HAP-1 (cell line): Measurements from ENCODE around the gene SBNO2.

Source experiments
- DNase-seq, 2 experiments: peaks; one replicate each; pipeline ENCODE4 v3.0.0-alpha.2; 2016 to 2020; ENCODE audit warnings: low spot score in 2 of 2
- H3K27me3 ChIP-seq: fragments of 250-450 bp; sonication (Bioruptor Pico); 2 replicates; pipeline ENCODE4 v1.5.1; 2020; ENCODE audit warnings: low read depth, mild to moderate bottlenecking, moderate library complexity
- H3K36me3 ChIP-seq: fragments of 250-450 bp; sonication (Bioruptor Pico); replicated peaks from 2 replicates; pipeline ENCODE4 v1.5.1; 2020; ENCODE audit warnings: mild to moderate bottlenecking
- H3K4me1 ChIP-seq: fragments of 250-450 bp; sonication (Bioruptor Pico); 2 replicates; pipeline ENCODE4 v1.5.1; 2020; ENCODE audit warnings: mild to moderate bottlenecking
- H3K4me3 ChIP-seq: fragments of 250-450 bp; sonication (Bioruptor Pico); 2 replicates; pipeline ENCODE4 v1.5.1; 2020; ENCODE audit warnings: mild to moderate bottlenecking, moderate library complexity
- H3K9me3 ChIP-seq: fragments of 250-450 bp; sonication (Bioruptor Pico); 2 replicates; pipeline ENCODE4 v1.5.1; 2020; ENCODE audit warnings: mild to moderate bottlenecking, moderate library complexity
- in situ Hi-C: fragments of 300-500 bp; cut with MboI; formaldehyde crosslinking; loops from 3 replicates; pipeline ENCODE4 v1.14.3; 2020; ENCODE audit warnings: low sequenced_read_pairs, inconsistent platforms, mixed read lengths

The SBNO2 gene

GRCh38 chr19:1167687-1168571 lies 6.1 kb downstream of the SBNO2 start:
- in situ Hi-C loops: no loop called here
- Histone ChIP-seq H3K36me3 (peaks cover 5% of the 10 kb centered on the region; the same call in 1 of the 2 replicates), H3K27me3 (no peaks in the 10 kb centered on the region), H3K4me1 (peaks cover 5% of the 10 kb centered on the region), H3K4me3 (no peak overlapping the region), H3K9me3 (no peaks in the 10 kb centered on the region)
- DNase-seq: no peak

- H3K9me3 ChIP-seq: no peaks in the 10 kb centered on the region
- peaks cover under 1% of the 10 kb centered on the region for H3K4me1 ChIP-seq
- H3K36me3 ChIP-seq: peaks cover 5% of the 10 kb centered on the region; the same call in 1 of the 2 replicates
- no peaks in the 10 kb centered on the region for H3K27me3 ChIP-seq
- in situ Hi-C loops: no loop called here
- no peak for DNase-seq
- H3K4me3 ChIP-seq: no peak overlapping the region
Measured at GRCh38 chr19:1166872-1167573, 7.0 kb downstream of the SBNO2 start.

GRCh38 chr19:1164684-1165531 lies 9.2 kb downstream of the SBNO2 start:
- H3K9me3 ChIP-seq: no peaks in the 10 kb centered on the region
- H3K36me3 ChIP-seq: peaks cover 5% of the 10 kb centered on the region; the same call in 1 of the 2 replicates
- no peak overlapping the region for H3K4me3 ChIP-seq
- in situ Hi-C loops: no loop called here
- DNase-seq: no peak
- no peaks in the 10 kb centered on the region for H3K4me1 ChIP-seq
- H3K27me3 ChIP-seq: no peaks in the 10 kb centered on the region

DNA sequence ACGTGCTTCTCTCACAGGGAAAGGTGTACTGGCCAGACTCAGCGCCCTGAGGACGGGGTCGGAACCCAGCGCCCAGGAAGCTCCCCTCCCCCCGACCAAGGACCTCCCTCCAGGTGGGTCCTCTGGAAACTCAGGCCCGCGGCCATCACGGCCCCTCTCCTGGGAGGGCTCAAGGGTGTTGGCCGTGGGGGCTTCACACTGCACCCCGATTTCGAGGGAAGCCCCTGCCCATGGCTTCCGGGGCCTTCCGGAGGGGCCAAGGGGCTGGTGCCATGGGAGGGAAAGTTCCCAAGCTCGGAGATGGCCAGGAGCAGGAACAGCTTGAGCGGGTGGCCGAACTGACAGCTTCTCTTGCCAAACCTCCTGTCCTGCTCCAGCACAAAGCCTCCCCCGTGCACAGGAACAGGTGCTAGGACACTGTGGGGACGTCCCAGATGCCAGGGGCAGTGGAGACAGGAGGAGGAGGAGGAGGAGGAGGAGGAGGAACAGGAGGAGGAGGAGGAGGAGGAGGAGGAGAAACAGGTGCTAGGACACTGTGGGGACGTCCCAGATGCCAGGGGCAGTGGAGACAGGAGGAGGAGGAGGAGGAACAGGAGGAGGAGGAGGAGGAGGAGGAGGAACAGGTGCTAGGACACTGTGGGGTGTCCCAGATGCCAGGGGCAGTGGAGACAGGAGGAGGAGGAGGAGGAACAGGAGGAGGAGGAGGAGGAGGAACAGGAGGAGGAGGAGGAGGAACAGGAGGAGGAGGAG lies 10.0 kb downstream of the SBNO2 start:
- Histone ChIP-seq H3K27me3 (no peaks in the 10 kb centered on the region), H3K9me3 (no peaks in the 10 kb centered on the region), H3K36me3 (0 out of 2 replicates have a peak, but pooled peaks cover 5% of the 10 kb centered on the region), H3K4me1 (no peaks in the 10 kb centered on the region), H3K4me3 (no peak overlapping the region)
- DNase-seq: no peak
- in situ Hi-C loops: no loop called here

DNA sequence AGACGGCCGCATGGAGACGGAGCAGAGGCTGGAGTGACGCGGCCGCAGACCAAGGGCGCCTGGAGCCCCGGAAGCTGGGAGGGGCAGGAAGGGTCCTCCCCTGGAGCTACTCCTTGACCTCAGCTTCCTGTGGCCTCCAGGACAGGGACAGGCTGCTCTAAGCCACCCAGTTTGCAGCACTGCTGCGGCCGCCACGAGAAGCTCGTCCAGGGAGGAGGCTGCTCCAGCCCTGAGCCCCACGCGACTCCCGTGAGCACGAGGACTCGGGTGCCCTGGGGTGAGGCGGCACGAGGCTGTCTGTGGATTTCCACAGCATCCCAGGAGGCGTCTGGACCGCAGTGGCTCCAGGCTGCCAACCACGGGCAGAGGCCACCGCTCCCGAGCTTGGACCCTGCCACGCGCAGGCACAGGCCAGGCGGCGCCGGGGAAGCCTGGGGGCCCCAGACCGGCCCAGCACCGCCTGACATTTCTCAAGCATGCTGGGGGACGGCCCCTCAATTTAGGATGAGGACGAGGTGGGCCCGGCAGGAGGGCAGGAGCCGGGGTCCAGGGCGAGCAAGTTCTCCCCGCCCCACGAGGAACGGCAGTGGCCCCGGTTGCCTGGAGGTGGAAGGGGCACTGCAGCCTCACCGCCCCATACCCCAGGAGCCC lies 10.7 kb downstream of the SBNO2 start:
- Histone ChIP-seq H3K4me3 (no peak overlapping the region), H3K27me3 (no peaks in the 10 kb centered on the region), H3K4me1 (no peaks in the 10 kb centered on the region), H3K36me3 (0 out of 2 replicates have a peak, but pooled peaks cover 5% of the 10 kb centered on the region), H3K9me3 (no peaks in the 10 kb centered on the region)
- in situ Hi-C loops: no loop called here
- DNase-seq: no peak

DNA sequence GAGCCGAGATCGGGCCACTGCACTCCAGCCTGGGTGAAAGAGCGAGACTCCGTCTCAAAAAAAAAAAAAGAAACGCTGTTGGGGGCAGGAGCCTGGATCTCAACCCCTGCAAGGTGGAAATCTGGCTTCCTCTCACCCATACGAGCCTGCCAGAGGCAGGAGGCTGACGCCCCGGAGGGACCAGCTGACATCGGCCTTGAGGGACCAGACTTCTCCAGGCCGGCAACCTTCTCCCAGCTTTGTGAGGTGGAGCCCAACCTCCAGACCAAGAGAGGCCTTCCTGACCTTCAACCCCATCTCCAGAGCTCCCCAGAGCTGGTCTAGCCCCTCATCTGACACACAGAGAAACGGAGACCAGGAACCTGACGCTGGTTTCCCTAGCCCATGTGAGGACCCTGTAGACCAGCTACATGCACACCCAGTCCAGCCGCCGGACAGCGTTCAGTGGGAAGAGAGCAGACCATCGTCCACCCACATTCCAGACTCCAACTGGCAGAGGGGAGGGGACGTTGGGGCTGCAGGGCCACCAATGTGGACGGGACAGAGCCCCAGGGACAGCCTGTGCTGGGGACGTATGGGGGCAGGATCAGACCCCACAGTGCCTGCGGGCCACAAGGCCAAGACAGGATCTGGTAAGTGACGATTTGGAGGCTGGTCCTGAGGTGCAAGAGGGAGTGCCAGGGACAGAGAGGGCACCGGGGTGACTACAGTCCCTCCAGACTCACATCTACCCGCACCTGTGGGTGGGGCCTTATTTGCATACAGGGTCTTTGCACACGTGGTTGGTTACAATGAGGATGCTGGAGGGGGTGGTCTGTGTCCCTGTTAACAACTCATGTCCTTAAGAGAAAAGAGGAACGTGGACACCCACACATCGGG lies 11.4 kb downstream of the SBNO2 start:
- H3K4me1 ChIP-seq: no peaks in the 10 kb centered on the region
- H3K27me3 ChIP-seq: no peaks in the 10 kb centered on the region
- H3K9me3 ChIP-seq: no peaks in the 10 kb centered on the region
- no peak overlapping the region for H3K4me3 ChIP-seq
- 0 out of 2 replicates have a peak, but pooled peaks cover 5% of the 10 kb centered on the region for H3K36me3 ChIP-seq
- in situ Hi-C loops: no loop called here
- no peak for DNase-seq

DNA sequence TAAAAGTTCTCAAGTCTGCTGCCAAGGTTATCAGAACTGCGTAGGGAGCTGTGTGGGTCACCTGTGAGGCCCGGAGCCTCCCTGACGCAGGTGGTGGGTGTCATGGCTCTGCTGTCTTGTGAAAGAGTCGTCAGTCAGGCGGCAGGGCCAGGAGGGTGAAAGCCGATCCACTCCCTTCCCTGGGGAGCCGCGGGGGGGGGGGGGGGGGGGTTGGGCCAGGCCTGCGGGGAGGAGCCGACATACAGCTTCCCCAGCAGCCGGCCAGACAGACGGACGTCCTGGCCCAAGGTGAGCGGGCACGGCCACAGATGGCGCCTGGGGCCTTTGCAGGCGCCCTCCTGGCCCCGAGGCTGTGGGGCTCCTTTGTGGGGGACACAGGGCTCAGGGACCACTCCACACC lies 12.4 kb downstream of the SBNO2 start:
- H3K36me3 ChIP-seq: 0 out of 2 replicates have a peak, but pooled peaks cover 3% of the 10 kb centered on the region
- H3K27me3 ChIP-seq: no peaks in the 10 kb centered on the region
- H3K4me1 ChIP-seq: no peaks in the 10 kb centered on the region
- peak in 1 of 2 experiments; percentile 30 for DNase-seq
- no peaks in the 10 kb centered on the region for H3K9me3 ChIP-seq
- H3K4me3 ChIP-seq: no peak overlapping the region
- in situ Hi-C loops: no loop called here

- no peaks in the 10 kb centered on the region for H3K9me3 ChIP-seq
- no peak overlapping the region for H3K4me3 ChIP-seq
- H3K4me1 ChIP-seq: no peaks in the 10 kb centered on the region
- in situ Hi-C loops: no loop called here
- no peaks in the 10 kb centered on the region for H3K36me3 ChIP-seq
- no peak for DNase-seq
- no peaks in the 10 kb centered on the region for H3K27me3 ChIP-seq
Measured at GRCh38 chr19:1159864-1160595, 14.0 kb downstream of the SBNO2 start.

DNA sequence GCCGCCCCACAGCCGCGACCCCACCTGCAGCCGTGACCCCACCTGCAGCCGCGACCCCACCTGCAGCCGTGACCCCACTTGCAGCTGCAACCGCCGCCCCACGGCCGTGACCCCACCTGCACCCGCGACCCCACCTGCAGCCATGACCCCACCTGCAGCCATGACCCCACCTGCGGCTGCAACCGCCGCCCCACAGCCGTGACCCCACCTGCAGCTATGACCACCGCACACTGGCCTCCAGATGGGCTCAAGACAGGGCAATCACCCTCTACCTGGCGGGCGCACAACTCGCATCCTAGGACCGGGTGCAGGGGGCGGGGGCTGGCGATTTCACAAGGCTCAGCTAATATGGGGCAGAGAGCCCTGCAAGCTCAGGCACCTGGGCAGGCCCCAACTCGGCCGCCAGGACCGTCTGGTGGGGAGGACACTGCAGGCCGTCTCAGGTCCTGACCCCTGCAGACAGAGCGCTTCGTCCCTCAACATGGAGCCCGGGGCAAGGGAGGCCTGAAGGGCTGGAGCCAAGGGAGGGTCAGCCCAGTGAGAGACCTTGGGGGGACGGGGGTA lies 15.1 kb downstream of the SBNO2 start:
- Histone ChIP-seq H3K4me1 (no peaks in the 10 kb centered on the region), H3K4me3 (no peak overlapping the region), H3K9me3 (no peaks in the 10 kb centered on the region), H3K27me3 (no peaks in the 10 kb centered on the region), H3K36me3 (no peaks in the 10 kb centered on the region)
- in situ Hi-C loops: no loop called here
- DNase-seq: no peak

DNA sequence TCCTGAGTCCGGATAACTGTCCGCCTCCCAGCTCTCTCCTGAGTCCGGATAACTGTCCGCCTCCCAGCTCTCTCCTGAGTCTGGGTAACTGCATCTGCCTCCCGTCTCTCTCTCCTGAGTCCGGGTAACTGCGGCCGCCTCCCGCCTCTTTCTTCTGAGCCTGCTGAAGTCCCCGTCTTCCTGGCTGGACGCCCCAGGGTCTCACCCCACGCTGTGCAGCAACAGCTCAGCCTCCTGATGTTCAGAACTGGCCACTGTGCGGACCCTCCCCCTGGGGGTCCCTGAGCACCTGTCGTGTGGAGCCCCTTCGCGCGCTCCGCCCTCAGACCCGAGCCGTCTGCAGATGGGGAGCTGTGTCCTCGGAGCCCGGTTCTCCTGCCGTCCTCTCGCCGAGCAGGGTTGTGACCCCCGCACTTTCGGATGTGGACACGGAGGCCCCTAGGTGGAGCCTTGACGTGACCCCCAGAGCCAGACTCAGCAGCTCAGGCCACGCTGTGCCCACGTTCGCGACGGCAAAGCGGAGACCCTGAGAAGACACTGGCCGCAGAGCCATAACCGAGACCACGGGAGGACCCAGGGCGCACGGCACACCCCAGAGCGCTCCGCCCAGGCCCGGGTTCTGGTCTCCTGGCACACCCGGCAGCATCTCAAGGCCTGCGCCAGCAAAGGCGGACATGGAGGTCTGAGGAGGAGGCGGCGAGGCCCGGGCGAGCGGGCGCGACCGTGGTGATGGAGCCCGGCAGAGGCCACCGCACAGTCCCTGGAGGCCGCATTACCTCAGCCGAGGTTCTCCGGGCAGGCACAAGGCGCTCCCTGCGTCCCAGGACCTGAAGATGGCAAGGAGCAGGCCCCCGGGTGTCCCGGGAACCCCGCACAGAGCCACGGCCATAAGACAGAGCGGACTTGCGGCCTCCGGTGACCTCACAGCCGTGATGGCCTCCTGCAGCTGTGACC lies 15.9 kb downstream of the SBNO2 start:
- DNase-seq: no peak
- H3K4me3 ChIP-seq: no peak overlapping the region
- in situ Hi-C loops: no loop called here

More for the DNA sequence above, 15.9 kb downstream of the SBNO2 start:
- Histone ChIP-seq H3K9me3 (no peaks in the 10 kb centered on the region), H3K4me1 (no peaks in the 10 kb centered on the region), H3K27me3 (no peaks in the 10 kb centered on the region), H3K36me3 (no peaks in the 10 kb centered on the region; the same call in 1 of the 2 replicates)
